HPDE6-E6E7 (cell line): ENCODE measurements around the gene ARHGAP22.
A peak's percentile ranks its signal among the peaks of the same experiment; 100 is the strongest.

ENCODE experiments used
- DNase-seq: peaks from one replicate; pipeline ENCODE4 v3.0.0; 2011; ENCODE audit warnings: missing footprints; ENCODE audit errors: extremely low spot score

ARHGAP22 gene

DNA sequence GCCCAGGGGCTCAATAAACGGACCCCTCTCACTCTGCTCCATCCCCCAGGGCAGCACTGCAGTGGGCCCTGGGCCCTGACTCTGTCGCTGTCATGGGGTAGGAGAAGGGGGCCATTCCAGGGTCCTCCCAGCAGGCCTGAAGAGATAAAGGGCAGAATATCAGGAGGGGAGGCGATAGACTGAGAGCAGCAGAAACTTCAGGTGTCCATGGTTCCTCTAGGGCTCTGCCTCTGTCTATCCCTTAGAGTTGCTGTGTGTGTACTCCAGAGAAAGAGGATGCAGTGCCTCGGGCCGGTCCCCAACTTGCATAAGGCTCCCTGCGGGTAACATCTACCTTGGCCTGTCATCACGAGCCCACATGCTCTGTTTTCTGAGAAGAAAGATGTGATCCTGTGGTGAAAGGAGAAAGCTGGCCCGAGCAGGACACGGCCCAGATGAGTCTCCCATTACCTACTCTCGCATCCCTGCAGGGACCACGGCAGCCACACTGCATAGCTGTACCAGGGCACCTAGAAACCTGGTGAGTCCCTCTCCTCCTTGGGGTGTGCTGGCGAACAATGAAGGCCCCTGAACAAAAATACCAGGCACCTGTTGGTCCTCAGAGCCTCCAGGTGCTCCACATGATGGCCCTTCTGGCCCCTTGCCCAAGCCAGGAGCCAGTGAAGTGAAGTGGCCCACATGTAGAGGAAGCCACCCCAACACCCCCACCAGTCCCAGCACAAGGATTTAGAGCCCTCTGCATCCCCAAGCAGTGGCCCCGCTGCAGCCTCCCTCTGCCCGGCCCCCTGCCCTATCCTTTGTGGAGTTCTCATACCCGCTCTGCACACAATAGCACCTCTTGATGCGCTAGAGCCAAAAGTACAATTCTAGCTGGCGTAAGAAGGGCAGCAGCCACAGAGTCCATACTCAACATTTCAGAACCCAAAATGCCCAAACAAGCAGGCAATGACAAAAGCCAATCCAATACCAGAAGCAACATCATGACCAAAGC is 106.8 kb downstream of the ARHGAP22 start:
- DNase-seq = no peak

DNA sequence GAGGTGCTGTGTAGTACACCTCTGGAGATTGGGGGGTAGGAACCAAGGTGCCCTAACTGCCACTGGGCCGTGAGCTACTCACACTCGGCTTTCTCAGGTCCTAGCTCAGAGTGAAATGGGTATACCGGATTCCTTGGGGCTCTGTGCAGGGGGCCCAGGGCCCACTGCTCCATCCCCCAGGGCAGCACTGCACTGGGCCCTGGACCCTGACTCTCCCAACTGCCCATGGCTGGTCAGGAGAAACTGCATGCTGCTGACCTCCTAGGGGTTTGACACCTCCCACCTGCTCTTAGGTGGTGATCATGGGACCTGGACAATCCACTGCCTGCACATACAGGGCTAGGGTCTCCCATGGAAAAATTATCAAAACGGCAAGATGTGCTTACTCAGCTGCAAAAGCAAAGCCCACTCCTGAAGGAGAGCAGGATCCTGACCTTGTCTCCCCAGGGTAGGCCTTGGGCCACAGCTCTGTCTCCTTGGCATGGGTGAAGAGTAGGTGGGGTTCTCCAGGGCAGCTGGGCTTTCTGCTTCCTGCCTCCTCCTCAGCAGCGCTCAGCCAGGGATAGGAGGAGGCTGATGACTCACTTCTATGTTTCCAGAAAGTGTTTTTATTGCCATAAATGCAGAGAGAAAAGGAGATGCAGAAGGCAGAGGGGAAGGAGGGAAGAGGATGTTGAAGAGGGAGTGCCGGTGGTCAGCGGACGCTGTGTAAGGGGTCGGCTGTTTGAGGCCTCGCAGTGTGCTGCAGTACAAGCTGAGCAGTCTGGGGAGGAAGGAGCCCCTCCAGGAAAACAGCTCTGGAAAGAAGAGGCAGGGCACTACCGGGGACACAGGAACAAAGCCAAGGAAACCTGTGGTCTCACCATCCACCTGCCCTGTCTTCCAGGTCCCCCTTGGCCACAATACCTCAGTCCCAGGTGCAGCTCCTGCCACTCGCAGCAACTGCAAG is 107.8 kb downstream of the ARHGAP22 start:
- DNase-seq = peak; percentile 27

DNA sequence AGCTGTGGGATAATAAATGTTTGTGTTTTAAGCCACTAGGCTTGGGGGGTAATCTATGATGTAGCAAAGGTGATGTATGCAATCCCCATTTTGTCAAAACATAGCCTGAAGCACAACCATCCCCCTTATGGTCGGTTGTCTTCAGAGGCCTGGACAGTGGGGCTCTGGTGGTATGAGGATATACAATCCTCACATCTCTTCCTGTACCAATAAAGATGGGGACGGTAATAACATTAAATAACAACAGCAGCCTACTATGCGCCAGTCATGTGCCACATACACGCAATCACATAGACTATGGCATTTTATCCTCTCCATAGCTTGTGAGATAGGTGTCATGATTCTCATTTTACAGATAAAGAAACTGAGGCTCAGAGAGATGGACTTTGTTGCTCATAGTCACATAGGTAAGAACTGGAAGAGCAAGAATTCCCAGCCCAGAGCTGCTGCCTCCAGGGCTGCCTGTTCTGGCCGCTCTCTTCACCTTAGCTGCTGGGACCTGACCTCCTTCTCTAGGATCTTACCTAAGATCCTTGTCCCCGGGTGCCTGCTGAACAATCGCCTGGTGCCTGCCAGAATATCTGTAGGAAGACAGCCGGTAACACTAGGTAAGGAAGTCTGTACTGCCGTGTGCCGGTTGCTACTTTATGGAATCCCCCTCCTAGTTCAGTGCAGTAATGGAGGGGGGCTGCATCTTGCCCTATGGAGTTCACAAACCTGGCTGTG is 108.6 kb downstream of the ARHGAP22 start:
- DNase-seq = no peak

DNA sequence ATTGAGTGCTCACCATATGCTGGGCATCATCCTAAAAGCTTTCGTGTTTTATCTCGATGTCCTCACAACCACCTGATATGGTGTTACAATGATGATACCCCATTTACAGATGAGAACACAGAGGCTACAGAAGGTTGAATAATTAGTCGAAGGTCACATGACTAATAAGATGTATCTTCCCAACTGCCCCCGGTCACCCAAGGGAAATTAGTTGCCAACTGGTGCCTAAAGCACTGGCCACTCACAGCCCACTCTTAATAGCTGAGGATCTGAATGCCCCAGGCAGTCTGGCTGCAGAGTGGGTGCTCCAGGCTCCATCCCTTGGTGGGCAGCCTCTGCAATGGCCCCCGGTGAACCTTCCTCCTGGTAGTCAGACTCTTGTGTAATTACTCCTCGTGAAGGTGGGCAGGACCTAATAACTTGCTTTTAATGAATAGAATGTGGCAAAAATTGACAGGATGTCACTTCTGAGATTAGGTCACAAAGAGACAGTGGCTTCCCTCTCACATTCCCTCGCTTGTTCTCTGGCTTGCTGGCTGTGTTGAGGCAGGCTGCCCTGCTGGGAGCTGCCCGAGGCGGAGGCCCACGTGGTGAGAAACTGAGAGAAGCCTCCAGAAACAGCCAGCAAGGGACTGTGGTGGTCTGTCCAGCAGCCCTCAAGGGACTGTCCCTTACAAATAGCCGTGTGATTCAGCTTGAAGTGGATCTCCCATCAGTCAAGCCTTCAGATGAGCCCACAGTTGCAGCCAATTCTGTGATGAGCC is 109.4 kb downstream of the ARHGAP22 start:
- DNase-seq = no peak

DNA sequence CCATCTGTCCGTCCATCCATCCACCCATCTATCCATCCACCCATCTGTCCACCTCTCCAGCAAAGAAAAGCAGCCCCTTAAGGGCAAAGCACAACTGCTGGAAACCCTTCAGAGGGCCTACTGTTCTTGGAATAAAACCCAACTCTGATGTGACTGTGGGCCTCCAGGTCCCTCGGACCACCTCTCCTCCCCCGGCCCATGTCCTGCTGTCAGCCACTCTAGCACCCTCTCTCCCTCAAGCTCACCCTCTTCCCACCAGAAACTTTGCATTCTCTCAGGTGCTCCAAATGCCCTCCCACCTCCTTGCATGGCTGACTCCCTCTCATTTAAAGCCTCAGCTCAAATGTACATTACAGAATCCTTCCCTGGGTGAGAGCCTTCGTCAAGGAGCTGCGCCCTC is 110.3 kb downstream of the ARHGAP22 start:
- no peak for DNase-seq

DNA sequence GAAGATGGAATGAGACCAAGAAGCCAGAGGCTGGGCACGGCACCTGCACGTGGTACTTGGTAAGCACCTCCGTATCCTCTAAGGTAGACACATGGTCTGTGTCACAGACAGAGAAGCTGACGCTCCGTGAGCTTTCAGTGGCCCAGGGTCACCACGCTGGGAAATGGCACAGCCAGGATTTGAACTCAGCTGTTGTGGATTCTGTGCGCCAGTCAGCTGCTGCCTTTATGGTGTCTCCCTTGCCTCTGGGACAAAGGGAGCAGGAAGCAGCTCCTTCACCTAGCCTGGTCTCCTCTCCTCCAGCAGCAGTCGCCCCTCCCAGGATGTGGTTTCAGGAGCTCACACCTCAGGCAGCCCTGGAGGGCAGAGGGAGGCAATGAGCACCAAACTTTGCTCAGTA is 110.8 kb downstream of the ARHGAP22 start:
- no peak for DNase-seq

DNA sequence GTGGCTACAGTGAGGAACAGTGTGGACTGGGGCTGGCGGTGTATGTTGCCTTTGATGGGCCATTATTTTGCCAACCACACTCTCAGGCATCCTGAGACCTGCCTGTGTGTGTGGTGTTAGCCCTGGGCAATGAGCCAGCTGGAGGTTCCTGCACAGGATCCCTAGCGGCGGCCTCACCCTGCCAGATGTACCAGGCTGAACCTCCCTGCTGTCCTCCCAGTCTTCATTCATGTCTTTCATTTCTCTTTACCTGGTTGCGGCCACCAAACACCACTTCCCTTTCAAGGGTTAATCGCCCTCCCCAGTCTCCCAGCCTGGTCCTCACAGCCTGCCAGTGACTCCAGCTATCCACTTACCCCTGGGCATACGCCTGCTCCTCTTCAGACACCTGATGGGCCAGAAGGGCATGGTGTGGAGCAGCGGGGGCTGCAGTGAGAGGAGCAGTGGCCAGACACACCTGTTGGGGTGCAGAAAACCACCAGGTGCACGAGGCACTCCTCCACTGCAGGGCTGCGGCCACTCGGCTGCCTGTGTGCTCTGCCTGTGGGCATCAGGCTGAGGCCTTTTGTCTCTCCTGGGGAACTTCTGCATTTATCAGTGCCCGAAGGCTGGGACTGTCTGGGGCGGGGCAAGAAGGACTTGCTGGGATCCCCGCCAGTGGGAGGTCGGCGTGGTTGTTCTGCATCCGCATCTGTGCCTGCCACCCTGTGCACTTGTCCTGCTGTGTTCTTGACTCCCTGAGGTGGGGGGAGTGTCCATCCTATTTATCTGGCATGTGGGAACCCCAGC is 111.6 kb downstream of the ARHGAP22 start:
- DNase-seq = no peak

DNA sequence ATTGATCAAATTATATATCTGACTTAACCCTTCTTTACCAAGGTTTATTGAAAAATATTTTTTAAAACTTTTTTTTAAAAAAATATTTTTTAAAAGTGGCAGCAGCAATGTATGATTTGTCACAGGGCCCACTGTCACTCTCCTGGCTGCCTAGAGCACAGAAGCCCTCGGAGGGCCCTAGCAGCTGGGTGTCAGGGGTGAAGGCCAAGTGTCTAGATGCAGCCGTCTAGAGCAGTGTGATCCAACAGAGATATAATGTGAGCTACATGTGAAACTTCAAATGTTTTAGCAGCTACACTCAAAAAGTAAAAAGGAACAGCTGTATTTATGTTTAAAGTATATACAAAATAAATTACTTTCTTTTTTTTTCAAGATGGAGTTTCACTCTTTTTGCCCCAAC is 112.7 kb downstream of the ARHGAP22 start:
- no peak for DNase-seq

DNA sequence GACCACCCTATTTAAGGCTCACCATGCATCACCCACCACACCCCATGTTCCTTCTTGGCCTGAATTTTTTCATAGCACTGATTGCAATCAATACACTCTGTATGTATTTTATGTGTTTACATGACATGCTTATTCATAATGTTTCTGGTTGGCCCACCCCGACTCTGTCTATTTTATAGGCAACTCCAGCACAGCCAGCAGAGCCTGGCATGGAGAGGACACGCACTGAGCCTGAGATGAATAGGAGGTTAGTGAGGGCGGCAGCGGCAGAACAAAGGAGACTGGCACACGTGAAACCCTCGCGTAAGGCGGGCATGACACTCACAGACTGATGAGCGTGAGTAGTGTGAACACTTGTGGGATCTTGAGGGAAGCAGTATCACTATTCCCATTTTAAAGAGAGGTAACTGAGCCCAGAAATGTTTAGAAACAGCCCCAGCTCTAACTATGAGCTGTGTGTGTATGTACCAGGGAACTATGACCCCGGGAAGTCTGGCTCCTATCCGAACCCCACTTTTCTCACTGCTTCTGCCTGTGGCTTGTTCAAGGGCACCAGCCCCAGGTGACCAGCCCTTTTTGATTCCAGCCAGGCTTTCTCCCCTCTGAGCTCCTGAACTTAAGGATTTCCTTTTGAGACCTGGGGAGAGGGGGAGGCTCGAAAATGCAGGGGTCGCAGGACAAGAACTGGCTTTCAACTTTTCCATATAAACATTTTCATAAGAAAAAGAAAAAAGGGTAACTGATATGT is 113.3 kb downstream of the ARHGAP22 start:
- no peak for DNase-seq

DNA sequence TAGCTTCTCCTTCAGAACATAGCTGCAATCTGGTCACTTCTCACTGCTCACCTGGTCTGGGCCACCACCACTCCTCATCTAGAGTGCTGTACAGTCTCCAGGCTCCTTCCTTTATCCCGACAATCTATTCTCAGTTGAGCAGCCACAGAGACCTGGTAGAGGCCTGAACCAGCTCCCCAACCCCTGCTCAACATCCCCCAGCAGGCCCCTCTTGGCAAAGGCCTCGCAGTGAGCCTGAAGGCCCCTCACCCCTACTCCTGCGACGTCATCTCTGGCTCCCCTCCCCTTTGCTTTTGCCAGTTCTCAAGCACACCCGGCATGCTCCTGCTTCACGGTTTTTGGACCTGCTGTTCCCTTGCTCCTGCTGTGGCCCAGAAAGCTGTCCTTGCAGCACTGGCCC is 113.9 kb downstream of the ARHGAP22 start:
- no peak for DNase-seq

DNA sequence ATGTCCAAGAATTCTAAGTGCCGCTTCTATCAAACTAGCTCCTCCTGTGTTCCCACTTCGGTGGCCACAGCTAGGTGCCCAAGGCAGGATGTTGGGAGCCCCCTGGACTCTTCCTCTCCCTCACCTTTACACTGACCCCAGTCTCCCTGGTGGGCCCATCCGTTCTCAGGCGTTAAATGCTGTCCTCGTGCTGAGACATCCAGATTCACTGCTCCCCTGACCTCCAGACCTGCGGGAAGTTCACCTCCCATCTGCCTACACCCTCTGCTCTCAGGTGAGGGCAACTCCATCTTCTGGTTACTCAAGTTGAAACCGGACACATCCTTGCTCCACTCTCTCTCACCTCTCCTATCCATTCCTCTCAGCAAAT is 114.3 kb downstream of the ARHGAP22 start:
- no peak for DNase-seq

DNA sequence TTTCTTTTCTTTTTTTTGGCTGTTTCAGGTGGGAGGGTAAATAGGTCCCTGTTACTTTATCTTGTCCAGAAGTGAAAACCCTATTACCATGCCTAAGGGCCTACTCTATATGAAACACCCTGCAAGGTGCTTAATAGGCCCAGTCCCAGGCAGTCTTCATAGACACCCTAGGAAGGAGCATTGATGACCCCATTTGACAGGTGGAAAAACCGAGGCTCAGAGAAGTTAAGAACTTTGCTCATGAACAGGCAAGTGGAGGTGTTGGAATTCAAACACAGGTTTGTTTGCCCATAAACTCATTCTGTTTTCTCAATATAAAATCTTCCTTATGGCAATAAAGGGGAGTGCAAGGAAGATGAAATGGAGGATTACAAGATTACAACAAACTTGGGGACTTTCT is 115.8 kb downstream of the ARHGAP22 start:
- no peak for DNase-seq

DNA sequence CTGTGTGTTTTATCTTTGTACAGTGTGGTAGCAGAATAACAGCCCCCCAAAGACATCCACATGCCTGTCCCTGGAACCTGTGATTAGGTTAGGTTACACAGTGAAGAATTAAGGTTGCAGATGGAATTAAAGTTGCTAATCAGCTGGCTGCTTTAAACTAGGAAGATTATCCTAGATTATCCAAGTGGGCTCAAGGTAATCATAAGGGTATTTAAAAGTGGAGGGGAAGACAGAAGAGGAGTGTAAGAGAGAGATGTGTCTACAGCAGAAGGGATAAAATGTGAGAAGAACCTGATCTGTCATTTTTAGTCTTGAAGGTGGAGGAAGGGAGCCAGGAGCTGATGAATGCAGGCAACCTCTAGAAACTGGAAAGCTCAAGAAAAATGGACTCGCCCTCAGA is 117.6 kb downstream of the ARHGAP22 start:
- no peak for DNase-seq

DNA sequence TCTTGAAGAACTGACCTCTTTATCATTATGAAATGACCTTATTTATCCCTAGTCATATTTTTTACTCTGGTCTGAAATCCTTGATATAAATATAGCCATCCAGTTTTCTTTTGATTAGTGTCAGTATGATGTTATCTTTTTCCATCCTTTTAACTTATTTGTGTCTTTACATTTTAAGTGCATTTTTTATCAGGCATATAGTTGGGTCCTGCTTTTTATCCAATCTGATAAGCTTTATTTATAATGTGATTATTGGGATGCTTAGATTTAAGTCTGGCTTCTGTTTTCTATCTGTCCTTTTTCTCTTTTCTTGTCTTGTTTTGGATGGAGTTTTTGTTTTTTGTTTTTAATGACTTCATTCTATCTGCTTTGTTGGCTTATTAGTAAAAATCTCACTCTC is 119.2 kb downstream of the ARHGAP22 start:
- DNase-seq = no peak

DNA sequence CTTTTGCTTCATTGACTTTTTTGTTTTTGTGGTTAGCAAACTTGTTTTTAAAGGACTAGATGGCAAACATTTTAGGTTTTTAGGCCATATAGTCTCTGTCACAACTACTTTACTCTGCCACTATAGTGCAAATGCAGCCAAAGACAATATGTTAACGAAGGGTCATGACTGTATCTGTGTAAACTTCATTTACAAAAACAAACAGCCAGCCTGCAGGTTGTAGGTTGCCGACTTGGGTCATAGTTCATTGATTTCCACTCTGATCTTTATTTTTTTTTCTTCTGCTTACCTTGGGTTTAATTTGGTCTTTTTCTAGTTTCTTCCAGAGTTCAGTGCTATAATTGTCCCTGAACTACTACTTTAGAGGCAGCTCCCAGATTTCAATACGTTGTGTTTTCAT is 120.0 kb downstream of the ARHGAP22 start:
- no peak for DNase-seq

DNA sequence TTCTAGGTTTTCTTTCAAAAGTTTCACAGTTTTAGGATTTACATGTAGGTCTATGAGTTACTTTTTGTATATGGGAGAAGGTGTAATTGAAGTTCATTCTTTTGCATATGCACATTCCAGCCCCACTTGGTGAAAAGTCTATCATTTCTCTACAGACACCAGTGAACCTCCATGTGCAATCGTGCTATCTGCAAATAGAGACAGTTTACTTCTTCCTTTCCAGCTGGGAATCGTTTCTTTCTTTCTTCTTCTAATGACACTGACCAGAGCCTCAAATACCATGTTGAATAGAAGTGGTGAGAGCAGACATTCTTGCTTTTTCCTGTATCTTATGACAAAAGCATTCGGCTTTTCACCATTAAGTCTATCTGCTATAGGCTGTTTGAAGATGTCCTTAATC is 122.7 kb downstream of the ARHGAP22 start:
- DNase-seq = no peak

DNA sequence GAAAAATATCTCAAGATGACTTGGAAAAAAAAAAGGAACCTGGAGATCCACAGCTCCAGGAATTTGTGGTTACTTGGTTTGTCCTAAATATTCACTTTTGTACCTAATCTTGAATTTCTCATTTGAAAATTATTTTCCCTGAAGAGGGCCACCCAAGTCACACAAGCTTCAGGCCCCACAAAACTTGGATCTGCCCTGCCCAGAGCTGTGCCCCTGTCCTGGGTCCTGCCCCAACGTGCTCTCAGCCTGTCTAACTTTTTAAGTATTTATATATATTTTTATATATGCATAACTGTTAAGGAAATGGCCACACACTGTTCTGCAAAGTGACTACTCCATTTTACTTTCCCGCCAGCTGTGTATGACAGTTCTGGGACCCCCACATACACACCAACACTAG is 123.5 kb downstream of the ARHGAP22 start:
- DNase-seq = no peak

DNA sequence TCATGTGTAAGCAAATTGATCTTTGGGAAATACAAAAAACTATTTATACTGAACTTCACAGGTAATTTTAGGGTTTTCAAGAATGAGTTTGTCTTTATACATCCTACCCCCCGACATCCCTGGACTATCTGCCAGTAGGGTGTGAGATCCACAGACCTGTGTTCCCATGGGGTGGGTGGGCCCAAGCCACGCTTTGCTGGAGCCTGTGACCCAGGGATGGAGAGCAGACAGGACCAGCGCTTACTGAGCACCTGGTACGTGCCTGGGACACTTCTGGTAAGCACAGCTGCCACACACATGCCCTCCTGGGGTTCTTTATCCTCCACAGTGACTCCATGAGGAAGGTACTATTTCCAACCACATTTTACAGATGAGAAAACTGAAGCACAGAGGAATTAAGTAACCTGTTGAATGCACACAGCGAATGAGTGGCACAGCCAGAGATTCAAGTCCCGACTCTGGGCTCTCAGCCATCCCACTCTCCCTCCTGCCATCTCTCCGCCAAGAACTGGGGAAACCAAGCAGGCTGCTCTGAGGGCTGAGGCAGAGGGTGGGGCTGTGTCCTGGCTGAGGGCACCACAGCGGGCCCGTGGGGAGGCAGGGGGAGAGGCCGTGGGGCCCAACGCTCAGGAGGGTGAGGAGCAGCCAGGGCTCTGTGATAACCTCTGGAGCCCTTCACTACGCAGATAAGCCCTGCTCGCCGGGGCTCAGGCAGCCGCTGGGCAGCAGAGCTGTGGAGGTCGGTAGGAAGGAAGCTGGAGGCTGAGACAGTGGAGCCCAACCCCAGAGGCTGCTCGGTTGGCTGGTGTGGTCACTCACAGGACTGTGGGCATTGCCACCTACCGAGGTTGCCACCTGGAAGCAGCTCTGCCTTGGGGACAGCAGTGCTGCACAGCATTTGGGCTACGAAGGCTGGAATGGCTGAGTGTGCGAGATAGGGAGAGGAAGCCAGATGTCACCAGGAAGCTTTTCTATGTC is 124.2 kb downstream of the ARHGAP22 start:
- no peak for DNase-seq
